GM19397 (cell line): ENCODE results near the gene ZNF683.
"Not testable (repeated sequence)": the region's sequence is repeated elsewhere in the genome, so short reads cannot be mapped to it uniquely, and the experiment has no call there.

Source experiments
- ATAC-seq: cut with Tn5 transposase; IDR thresholded peaks from one replicate; pipeline ENCODE4 v1.9.1; 2021; ENCODE audit warnings: mild to moderate bottlenecking, moderate library complexity; ENCODE audit not compliant: unreplicated experiment

ZNF683 gene

DNA sequence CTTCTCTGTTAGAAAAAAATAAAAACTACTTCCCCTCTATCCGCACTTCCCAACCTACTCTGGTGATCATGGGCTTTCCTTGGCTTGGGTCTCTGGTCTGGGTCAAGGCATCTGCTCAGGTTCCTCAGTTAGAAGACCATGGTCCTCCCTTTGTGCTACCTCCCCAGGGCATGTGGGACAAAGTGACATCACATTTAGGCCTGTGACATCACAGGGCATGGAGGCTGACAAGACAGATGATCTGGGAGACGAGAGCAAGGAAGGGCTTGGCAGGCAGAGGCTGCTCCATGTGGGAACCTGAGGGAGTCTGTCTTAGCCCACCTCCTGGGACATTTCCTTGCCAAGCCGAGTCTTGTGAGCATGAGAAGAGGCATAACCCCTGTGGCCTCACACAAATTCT, at the start of gene ZNF683:
Gene ZNF683 (minus strand): TSS at position 140 of the 400 bp plus-strand sequence. CDS start 4,179 bp downstream, outside the sequence.
- not testable (repeated sequence) for ATAC-seq

DNA sequence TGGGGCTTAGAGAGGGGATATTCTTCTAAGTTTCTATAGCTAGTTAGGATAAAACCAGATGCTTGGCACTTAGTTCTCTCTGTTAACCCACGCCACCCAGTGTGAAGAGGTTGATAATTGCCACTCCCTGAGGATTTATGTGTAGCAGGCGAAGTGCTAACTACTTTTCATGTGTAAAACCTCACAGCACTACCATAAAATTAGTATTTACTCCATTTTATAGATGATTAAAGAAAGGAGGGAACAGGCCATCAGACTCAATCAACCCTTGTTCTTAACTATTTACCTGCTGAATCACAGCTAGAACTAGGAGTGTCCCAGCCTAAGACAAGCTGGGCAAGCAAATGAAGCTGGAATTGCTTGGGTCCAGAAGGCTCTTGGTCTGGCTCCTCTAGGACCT, 46.9 kb upstream of the ZNF683 start:
- ATAC-seq: no peak

DNA sequence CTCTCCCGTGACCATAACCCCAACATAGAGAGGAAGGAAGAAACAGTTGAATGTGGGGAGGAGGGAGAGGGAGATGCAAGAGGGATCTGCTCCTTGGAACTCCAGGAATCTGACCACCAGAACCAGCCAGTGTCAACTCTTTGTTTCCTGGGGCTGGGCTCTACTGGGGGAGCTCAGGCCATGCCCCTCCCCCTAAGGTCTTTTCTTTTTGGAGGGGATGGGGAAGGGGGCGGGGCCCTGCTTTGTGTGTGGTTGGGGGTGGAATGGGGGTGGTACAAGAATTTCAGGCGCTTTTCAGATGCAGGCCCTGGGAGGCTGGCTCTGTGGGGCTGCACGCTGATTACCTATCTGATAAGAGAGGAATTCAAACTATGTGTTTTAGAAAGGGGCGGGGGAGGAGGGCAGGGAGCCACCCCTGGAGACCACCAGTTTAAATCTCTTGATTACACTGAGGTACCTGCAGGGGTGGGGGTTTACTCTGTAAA, 46.4 kb upstream of the ZNF683 start:
- no peak for ATAC-seq

DNA sequence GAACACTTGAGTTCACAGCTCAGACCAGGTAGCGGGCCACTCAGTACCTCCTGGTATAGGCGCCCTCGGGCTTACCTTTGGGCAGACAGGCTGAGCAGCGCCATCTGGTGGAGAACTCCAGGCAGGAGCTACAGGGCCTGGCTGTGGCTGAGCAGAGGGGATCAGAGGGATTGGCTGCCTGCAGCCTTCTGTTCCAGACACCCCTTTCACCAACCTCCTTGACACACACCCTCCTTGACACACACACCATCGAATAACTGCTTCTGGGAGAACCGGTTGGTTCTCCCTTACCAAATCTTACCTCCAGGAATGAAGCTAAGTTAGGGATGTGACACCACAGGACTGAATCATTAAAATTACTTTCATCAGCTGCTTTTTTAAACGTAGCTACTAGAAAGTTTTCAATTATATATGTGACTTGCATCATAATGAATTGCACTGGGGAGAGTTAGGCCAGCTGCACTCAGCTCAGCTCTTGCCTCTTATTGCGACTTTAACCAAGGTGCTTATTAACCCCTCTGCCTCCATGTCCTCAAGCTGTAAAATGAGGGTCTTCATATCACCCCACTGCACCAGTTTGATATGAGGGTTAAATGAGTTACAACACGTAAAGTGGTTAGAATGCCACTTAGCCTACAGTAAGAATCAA, 44.7 kb upstream of the ZNF683 start:
- no peak for ATAC-seq

DNA sequence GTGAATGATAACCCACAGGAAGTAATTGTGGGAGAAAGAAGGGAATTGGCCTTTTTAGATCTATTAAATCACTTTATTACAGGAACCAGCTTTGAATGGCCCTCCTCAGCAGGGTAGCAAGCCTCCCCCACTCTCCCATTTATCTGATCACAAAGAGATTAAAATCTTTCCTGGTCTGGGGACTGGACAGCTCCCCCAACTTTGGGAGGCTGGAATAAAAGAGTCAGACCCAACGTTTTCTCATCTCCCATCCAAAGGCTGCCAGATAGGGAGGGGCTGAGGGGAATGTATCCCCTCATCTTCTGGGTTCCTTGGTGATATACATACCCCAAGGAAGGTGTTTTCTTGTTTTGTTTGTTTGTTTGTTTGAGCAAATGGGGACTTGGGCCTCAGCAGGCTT, 40.5 kb upstream of the ZNF683 start:
- ATAC-seq: no peak

DNA sequence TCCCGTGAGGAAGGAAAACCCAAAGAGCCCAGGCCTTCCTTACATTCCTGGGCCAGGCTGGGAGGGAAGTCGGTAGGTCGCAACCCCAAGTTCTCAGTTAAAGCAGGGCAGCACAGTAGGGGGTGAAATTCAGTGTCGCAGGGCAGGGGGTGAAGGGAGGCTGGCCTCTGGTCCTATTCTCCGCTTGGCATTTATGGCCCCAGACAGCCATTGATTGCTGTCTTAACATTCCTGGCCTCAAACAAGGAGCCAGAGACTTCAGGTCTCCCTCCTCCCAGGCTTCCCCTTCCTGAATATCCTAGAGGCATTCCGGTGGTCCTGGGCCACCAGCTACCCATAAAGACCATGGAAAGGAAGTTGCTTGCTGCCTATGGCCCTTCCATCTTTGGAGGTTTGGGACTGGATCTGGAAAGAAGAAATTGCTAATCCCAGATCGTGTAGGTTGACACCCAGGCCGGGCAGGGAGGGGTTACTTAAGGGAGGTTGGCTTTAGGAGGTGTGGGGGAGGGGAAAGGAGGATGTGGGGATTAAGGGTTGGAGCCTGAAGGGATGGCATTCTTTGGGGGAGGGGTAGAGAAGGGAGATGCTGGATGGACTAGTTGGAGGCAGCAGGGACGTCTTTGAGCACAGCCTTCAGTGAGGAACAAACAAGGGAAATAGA, 39.8 kb upstream of the ZNF683 start:
- no peak for ATAC-seq

DNA sequence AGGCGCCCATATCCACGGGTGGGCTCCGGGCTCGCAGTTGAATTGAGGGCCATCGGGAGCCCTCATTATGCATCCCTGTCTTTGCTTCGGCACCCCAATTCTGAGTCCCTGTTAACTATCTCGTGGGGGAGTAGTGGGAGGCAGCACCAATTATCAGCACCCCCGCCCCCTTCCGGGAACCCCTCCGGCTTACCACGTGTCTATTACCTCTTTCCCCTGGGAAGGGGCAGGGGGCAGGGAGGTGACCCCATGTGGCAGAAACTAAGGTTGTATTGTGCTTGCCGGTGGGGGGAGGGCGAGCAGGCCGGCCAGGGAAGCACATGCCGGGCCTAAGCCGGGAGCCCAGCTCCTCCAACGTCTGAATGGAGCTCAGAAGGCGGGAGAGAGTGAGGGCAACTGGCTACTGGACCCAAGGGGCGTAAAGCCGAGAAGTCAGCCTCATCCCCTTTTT, 39.1 kb upstream of the ZNF683 start:
- ATAC-seq: no peak

DNA sequence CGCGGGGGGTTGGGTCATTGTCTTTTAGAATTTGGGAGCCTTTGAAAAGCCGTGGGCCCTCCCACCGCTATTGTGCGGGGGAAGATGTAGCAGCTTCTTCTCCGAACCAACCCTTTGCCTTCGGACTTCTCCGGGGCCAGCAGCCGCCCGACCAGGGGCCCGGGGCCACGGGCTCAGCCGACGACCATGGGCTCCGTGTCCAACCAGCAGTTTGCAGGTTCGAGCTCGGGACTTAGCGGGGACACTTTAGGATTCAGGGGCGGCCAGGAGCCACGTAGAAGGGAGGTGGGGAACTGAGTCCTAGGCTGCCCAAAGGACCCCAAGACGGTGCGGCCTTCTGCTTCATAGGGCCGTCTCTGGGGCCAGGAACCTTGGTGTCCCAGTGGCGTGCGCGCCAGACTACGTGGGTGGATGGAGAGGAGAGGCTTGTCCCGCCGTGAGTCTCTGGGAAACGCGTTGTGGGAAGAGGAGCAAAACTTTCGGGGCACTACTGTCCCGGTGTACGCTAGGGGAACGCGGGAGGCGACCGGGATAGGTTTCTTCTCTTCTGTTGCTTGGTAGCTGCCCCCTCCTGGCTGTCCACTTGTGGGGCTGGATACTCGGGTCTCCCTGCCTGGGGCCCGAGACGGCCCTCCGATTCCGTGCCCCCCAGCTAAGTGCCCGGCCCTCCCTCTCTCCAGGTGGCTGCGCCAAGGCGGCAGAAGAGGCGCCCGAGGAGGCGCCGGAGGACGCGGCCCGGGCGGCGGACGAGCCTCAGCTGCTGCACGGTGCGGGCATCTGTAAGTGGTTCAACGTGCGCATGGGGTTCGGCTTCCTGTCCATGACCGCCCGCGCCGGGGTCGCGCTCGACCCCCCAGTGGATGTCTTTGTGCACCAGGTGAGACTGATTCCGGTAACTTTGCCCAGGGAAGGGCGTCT, 38.4 kb upstream of the ZNF683 start, which contains the start of gene LIN28A:
Gene LIN28A (plus strand): TSS at position 112 of the 918 bp plus-strand sequence. CDS start 75 bp downstream, at position 187.
- ATAC-seq: no peak

DNA sequence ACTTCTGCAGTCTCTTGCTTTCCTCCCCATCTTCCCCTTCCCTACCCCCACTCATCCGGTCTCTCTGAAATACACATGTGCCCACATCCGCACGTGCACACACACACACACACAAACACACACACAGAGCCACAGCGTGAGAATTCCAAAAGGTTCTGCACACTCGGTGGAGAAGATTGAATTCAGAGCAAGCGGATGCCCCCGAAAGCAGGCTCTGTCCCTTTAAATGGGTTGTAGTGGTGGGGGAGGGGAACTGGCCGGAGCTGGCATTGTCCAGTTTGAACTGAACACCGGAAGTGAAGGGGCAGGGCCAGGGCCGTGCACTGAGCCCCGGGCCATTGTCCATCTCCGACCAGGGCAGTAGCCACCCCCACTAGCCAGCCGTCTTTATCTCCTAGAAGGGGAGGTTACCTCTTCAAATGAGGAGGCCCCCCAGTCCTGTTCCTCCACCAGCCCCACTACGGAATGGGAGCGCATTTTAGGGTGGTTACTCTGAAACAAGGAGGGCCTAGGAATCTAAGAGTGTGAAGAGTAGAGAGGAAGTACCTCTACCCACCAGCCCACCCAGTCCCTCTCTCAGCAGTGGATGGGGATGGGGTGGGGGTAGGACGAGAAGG, 36.7 kb upstream of the ZNF683 start:
- no peak for ATAC-seq

DNA sequence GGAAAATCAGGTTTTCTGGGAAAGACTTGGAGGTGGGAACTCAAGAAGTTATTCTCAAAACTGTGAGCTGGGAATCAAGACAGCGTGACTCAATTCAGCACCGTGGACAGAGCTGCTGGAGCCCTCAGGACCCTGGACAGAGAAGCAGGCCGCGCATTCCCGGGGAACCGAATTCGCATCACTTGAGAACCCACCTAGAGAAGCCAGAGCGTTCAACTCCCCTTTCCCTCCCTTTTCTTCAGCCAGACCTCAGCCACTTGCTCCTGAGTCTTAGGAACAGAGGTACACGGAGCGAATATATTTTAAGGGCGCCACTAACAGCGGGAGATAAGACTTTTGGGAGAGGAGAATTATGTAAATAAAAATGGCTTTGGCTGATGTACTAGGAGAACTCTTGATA, 36.1 kb upstream of the ZNF683 start:
- ATAC-seq: no peak

DNA sequence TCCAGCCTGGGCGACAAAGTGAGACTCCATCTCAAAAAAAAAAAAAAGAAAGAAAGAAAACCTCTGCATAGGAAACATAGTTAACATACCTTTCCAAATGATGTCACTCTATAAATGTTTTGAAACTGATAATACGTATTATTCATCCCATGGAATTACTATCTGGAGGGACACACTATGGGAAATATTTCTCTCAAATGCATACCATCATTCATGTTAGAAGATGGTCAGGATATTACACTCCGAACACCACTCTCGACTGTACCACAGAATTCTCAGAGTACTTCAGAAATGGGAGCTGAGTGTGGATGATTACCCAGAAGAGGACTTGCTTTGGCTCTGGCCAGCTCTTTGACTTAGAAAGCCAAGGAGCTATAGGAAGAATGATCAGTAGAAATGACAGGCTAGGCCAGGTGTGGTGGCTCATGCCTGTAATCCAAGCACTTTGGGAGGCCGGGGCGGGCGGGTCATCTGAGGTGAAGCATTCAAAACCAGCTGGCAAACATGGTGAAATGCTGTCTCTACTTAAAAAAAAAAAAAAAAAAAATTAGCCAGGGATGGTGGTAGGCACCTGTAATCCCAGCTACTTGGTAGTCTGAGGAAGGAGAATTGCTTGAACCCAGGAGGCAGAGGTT, 32.8 kb upstream of the ZNF683 start:
- ATAC-seq: no peak

DNA sequence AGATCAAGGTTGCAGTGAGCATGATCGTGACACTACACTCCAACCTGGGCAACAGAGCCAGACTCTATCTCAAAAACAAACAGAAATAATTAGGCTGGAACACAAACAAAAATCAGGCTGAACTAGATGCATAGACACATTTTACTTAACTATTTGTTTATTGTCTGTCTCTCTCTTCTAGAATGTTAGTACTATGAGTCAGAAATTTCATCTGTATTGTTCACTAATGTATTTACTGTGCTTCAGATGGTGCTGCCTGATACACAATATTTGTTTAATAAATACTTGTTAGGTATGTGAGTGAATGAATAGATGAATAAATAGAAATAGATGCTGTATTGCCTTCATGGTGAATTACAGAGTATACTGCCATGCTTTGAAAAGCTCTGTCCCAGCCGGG, 32.1 kb upstream of the ZNF683 start:
- ATAC-seq: no peak

DNA sequence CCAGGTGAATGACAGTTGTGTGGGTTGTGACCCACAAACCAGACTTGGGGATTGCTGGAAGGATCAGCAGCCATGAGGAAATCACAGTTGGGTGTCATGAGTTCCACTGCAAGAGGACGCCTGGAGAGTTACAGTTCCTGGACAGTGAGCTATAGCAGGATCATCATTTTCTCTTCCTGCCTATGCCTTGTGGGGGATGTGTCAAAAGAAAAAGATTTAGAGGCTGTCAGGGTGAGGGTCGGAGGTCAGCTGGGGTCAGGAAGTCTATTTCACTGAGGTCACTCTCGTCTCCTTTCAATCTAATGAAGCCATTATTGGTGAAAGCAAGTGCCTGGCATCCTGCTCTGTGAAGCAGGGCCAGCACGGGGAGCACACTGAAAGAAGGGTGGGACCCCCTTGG, 31.1 kb upstream of the ZNF683 start:
- no peak for ATAC-seq

DNA sequence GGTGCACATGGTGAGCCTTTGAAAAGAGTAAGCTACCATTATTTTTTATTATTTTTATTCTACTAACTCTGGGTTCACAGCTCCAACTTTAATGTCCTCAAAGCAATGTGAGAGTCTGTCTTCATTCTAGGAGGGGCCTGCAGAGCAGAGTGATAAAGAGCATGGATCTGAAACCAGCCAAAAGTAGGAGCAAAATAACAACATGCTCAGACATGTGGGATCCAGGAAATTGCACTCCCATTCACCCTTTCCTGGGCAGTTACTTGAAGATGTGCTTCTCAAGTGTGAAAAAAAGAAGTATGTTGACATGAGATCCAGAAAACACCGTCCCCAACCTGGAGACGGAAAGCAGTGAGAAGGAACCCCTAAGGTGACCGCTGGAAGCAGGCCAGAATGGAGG, 29.3 kb upstream of the ZNF683 start:
- ATAC-seq: no peak

DNA sequence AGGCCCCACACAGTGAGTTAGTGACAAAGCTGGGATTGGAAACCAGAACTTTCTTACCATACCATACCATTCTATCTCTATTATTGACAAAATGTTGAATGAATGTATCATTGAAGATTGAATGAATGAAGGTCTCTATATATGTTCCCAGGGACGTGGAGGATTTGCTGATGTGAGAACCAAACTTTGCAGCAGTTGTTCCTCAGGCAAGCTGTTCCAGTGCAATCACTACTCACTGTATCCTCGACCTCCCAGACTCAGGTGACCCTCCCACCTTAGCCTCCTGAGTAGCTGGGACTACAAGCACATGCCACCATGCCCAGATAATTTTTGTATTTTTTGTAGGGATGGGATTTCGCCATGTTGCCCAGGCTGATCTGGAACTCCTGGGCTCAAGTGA, 26.5 kb upstream of the ZNF683 start:
- no peak for ATAC-seq

DNA sequence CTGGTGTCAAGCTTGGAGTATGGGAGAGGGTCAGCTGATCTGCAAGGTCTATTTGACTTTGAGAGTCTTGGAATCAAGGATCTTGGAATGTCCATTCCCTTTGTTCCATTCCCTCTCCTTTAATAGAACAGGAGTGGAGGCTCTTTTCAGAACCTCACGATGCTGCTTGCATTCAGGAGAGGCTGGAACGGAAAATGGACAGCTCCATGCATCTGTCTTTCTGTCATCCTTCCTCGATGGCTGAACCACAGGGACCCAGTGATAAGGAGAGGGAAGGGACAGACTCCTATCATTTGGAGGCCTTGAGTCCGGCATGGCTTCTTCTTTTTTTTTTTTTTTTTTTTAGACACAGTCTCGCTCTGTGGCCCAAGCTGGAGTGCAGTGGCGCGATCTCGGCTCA, 23.2 kb upstream of the ZNF683 start:
- no peak for ATAC-seq

DNA sequence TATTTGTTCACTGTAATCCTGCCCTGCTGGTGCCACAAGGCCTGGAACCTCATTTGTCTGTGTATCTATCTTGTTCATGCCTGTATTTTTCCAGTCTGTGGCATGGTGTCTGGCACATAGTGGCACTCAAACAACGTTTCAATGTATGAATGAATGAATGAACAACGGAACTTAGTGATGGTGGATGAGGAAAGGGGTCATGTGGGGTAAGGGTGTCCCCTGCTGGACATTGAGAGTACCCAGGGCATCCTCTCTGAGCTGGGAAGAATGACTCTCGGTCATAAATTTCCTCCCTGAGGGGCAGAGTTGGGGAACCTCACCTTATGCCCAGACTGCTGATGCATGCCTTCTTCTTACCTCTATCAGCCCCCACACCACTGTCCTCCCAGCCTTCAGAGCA, 18.9 kb upstream of the ZNF683 start:
- ATAC-seq: no peak

DNA sequence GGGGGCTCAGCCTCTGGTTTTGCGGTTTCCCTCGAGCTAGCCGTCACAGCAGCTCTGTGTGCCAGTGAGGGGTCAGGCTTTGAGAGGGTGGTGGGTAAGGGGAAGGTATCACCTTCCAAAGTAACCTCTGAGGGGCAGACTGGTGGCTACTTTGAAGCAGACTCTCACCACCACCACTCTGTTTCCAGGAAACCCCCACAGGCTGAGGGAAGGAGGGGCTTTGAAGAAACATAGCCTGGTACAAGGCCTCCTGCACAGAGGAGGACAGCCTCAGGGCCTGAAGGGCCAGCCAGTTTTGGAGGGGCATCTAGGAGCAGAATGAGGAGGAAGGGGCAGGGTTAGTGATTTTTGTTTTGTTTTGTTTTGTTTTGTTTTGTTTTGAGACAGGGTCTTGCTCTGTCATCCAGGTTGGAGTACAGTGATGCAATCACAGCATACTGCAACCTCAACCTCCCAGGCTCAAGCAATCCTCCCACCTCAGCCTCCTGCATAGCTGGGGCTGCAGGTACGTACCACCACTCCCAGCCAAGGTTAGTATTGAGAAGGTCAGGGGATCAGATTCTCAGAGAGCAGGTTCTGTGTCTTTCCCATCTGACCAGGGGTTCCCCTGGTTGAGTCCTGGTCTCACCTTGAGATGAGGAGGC, 17.2 kb upstream of the ZNF683 start:
- no peak for ATAC-seq

DNA sequence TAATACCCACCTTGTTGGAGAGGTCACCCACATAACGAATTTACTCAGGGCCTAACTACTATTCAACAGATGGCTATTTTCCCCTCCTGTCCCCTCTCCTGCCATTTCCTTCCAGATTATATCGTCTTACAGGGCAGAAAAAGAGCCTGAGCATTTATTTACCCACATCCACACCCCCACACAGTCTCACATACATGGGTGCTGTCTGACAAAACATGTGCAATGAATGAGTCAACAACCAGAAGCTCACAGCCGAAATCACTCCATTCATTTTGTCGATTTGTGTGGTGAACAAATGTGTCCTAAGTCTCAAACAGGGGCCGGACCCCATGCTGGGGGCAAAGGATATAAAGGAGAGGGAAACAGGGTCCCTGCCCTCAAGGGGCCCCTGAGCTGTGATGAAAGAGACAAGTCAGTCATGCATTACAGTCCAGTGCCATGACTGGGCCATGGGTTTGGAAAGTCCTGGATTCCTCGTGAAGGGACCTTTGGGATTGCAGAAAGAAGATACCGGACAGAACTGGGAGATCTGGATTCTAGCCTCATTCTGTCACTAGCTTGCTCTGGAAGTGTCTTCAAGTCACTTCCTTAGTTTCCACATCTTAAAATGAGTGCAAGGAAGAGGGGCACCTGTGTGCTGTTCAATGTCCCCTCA, 16.4 kb upstream of the ZNF683 start:
- ATAC-seq: no peak
